ENCODE data around the gene G0S2. TPM values are rescaled to one million over a fixed set of nuclear protein-coding genes. Genes with fewer than 3 reads are reported as not detected.

Gene G0S2
- total and polyA plus RNA-seq, 2 of the 8 experiments (the other 6 are each of a cell fraction or from before 2014, with no cell fraction given): 1.0 to 1.7 TPM

GRCh38 chr1:209641832-209642172 is 33.4 kb upstream of the G0S2 start:
- H3K79me1 ChIP-seq (ENCODE audit: low read depth, low read length): no peaks in the 10 kb centered on the region
- ChIA-PET POLR2A (ENCODE audit: partially characterized antibody) (interaction anchor here (1.3 to 1.6 kb wide), 2 partner anchors 32 to 88 kb away, joined by 3 read pairs; no protein-coding TSS in a partner anchor), CTCF (ENCODE audit: partially characterized antibody) (interaction anchor here (1.0 to 3.8 kb wide), 13 partner anchors 11 to 393 kb away, joined by 3 to 23 read pairs (median 4); partner anchors contain the start of genes G0S2 and LAMB3)
- no peak overlapping the region for H3K23ac ChIP-seq (ENCODE audit: insufficient read length)
- H4K8ac ChIP-seq (ENCODE audit: extremely low read depth, insufficient read depth, low read length): no peak overlapping the region
- H3K4me3 ChIP-seq (ENCODE audit: extremely low read depth in 1 of 4, insufficient read depth in 2 of 4, low read depth in 3 of 4, low read length in 4 of 4): no peak overlapping the region
- H3K18ac ChIP-seq (ENCODE audit: extremely low read depth, low read length): no peak overlapping the region
- no peak for TF ChIP-seq CEBPB (IDR thresholded peaks at IDR 0.05; ENCODE audit: low read depth, low read length)
- no peak for TF ChIP-seq NANOG (IDR thresholded peaks at IDR 0.05; ENCODE audit: insufficient read depth, low read depth, low read length, poor library complexity, severe bottlenecking)
- no peak for TF ChIP-seq ATF2 (IDR thresholded peaks at IDR 0.05; ENCODE audit: low read length)
- TF ChIP-seq RXRA (IDR thresholded peaks at IDR 0.05; ENCODE audit: insufficient read depth, low read depth, low read length): no peak
- TF ChIP-seq, protein P1, sequence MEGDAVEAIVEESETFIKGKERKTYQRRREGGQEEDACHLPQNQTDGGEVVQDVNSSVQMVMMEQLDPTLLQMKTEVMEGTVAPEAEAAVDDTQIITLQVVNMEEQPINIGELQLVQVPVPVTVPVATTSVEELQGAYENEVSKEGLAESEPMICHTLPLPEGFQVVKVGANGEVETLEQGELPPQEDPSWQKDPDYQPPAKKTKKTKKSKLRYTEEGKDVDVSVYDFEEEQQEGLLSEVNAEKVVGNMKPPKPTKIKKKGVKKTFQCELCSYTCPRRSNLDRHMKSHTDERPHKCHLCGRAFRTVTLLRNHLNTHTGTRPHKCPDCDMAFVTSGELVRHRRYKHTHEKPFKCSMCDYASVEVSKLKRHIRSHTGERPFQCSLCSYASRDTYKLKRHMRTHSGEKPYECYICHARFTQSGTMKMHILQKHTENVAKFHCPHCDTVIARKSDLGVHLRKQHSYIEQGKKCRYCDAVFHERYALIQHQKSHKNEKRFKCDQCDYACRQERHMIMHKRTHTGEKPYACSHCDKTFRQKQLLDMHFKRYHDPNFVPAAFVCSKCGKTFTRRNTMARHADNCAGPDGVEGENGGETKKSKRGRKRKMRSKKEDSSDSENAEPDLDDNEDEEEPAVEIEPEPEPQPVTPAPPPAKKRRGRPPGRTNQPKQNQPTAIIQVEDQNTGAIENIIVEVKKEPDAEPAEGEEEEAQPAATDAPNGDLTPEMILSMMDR (IDR thresholded peaks at IDR 0.05; ENCODE audit: control extremely low read depth in 1 of 3, insufficient read depth in 1 of 3, low read depth in 1 of 3, low read length in 3 of 3): no peak
- TF ChIP-seq ATF3 (IDR thresholded peaks at IDR 0.05; ENCODE audit: insufficient read depth, low read depth, low read length): no peak
- no peak for TF ChIP-seq SRF (IDR thresholded peaks at IDR 0.05; ENCODE audit: low read depth, low read length)
- no peak for TF ChIP-seq SP2 (IDR thresholded peaks at IDR 0.05; ENCODE audit: low read length)
- no peak overlapping the region for H2BK20ac ChIP-seq (ENCODE audit: low read length)
- no peak overlapping the region for H3K27ac ChIP-seq (ENCODE audit: low read depth, low read length)
- H3K27me3 ChIP-seq (replicated peaks in 1 of 4; ENCODE audit: control insufficient read depth in 3 of 4, extremely low read depth in 1 of 4, insufficient read depth in 3 of 4, low read length in 3 of 4): no peaks in the 10 kb centered on the region
- no peak overlapping the region for H4K91ac ChIP-seq (replicated peaks; ENCODE audit: insufficient read length, low read length)
- no peak for DNase-seq (ENCODE audit: low read depth in 1 of 2, low spot score in 2 of 2)
- H2AK5ac ChIP-seq (ENCODE audit: low read depth, low read length): no peak overlapping the region
- no peak for FAIRE-seq
- no peaks in the 10 kb centered on the region for H3K23me2 ChIP-seq (ENCODE audit: low read depth, low read length)
- WGBS, 2 experiments (ENCODE audit: extremely low coverage in 1 of 2, insufficient coverage in 1 of 2, insufficient read length in 1 of 2, insufficient replicate concordance in 2 of 2, low coverage in 1 of 2, low lambda C conversion rate in 2 of 2, missing lambda C conversion rate in 1 of 2): 79% methylated on average over 5 of the region's 5 CpGs; no CpG with 5 or more reads in 1 of the 2 experiments
- no peak overlapping the region for H3K4me2 ChIP-seq (ENCODE audit: insufficient read depth in 1 of 2, low read depth in 2 of 2, low read length in 2 of 2)
- H3K9me3 ChIP-seq (ENCODE audit: insufficient read depth in 2 of 2, low read depth in 1 of 2, low read length in 1 of 2): no peaks in the 10 kb centered on the region
- no peaks in the 10 kb centered on the region for H3K79me2 ChIP-seq (ENCODE audit: control insufficient read depth in 1 of 2, insufficient read depth in 2 of 2, low read length in 2 of 2)
- no peak overlapping the region for H3K14ac ChIP-seq (ENCODE audit: insufficient read length)
- H2AFZ ChIP-seq (ENCODE audit: low read length): peak overlapping the region; percentile 67; the same call in 1 of the 2 replicates
- H3K4me1 ChIP-seq (replicated peaks in 1 of 4; ENCODE audit: control insufficient read depth in 3 of 4, insufficient read depth in 4 of 4, low read length in 3 of 4): 0 out of 7 replicates have a peak, but pooled peaks cover 0 to 5% (median 0%) of the 10 kb centered on the region in 4 experiments
- H3K56ac ChIP-seq (replicated peaks; ENCODE audit: insufficient read length, low read depth, low read length): no peak overlapping the region
- H2BK12ac ChIP-seq (ENCODE audit: low read depth, low read length): no peak overlapping the region
- H4K5ac ChIP-seq (ENCODE audit: insufficient read length, low read depth, low read length): no peak overlapping the region
- H3K9ac ChIP-seq (replicated peaks in 1 of 4; ENCODE audit: extremely low read depth in 1 of 4, low read depth in 3 of 4, low read length in 3 of 4): no peak overlapping the region
- no peak overlapping the region for H2BK120ac ChIP-seq (replicated peaks; ENCODE audit: low read depth, low read length)
- H2BK15ac ChIP-seq (ENCODE audit: low read length): no peak overlapping the region
- no peaks in the 10 kb centered on the region for H4K20me1 ChIP-seq (replicated peaks in 1 of 2; ENCODE audit: control insufficient read depth in 1 of 2, insufficient read depth in 2 of 2, low read length in 2 of 2)
- H3K36me3 ChIP-seq (ENCODE audit: control insufficient read depth in 2 of 4, insufficient read depth in 4 of 4, low read length in 3 of 4): no peaks in the 10 kb centered on the region
- no peak overlapping the region; the same call in 1 of the 2 replicates for H2BK5ac ChIP-seq (ENCODE audit: low read depth, low read length)
- H3K4ac ChIP-seq (replicated peaks; ENCODE audit: insufficient read length, low read depth, low read length): no peak overlapping the region

Data from H1 (cell line).